Cerebellar nuclear complex (tissue), 1 donor: ENCODE data around the gene LY6G5C.

ENCODE experiments used
- DNase-seq, 2 experiments: peaks; one replicate each; lab custom pipeline; 2025; lab: John Stamatoyannopoulos, UW

Gene LY6G5C

GRCh38 chr6:31662124-31662723 lies 18.6 kb downstream of the LY6G5C start:
- DNase-seq = no peak

GRCh38 chr6:31661262-31662123 lies 19.4 kb downstream of the LY6G5C start:
- DNase-seq = no peak

- peak in 1 of 2 experiments; percentile 14 for DNase-seq
Observed at GRCh38 chr6:31660381-31661261, 20.2 kb downstream of the LY6G5C start, which contains the start of gene C6orf47. C6orf47 (minus strand) TSS chr6:31660778; CDS start chr6:31659947, 831 bp downstream.

- no peak for DNase-seq
Observed at GRCh38 chr6:31659649-31660380, 21.1 kb downstream of the LY6G5C start.

- DNase-seq = no peak
Observed at GRCh38 chr6:31658983-31659648, 21.8 kb downstream of the LY6G5C start.

GRCh38 chr6:31658158-31658688 lies 22.6 kb downstream of the LY6G5C start:
- no peak for DNase-seq

GRCh38 chr6:31657406-31658157 lies 23.3 kb downstream of the LY6G5C start:
- no peak for DNase-seq

GRCh38 chr6:31655349-31656237 lies 25.3 kb downstream of the LY6G5C start, which contains the start of gene APOM:
APOM (plus strand) TSS chr6:31655894; CDS start chr6:31655967, 73 bp downstream.
- DNase-seq = no peak

GRCh38 chr6:31654574-31655348 lies 26.1 kb downstream of the LY6G5C start:
- DNase-seq = no peak

GRCh38 chr6:31652925-31653724 lies 27.7 kb downstream of the LY6G5C start:
- peak in 1 of 2 experiments; percentile 71 for DNase-seq

GRCh38 chr6:31651602-31652191 lies 29.2 kb downstream of the LY6G5C start:
- no peak for DNase-seq

GRCh38 chr6:31645325-31645724 lies 35.5 kb downstream of the LY6G5C start:
- no peak for DNase-seq

- DNase-seq = no peak
Observed at GRCh38 chr6:31643818-31644454, 36.9 kb downstream of the LY6G5C start.

- no peak for DNase-seq
Observed at GRCh38 chr6:31642798-31643570, 37.9 kb downstream of the LY6G5C start.

GRCh38 chr6:31641370-31641769 lies 39.5 kb downstream of the LY6G5C start:
- no peak for DNase-seq
